Liver (tissue), 9 donors: ENCODE measurements around the gene PRR16. TPM values are rescaled to one million over a fixed set of nuclear protein-coding genes. Genes with fewer than 3 reads are reported as not detected.

Source experiments
- DNase-seq: peaks from one replicate; pipeline ENCODE4 v3.0.0-alpha.2; 2017; ENCODE audit warnings: low spot score
- H3K27ac ChIP-seq, 2 donors: one replicate each; pipeline ENCODE4 v1.7.0; 2013; ENCODE audit warnings: inconsistent platforms in 2 of 2, low read length in 2 of 2, control low read depth in 1 of 2, low read depth in 1 of 2, mild to moderate bottlenecking in 1 of 2
- H3K27me3 ChIP-seq, 4 donors: one replicate each; pipeline versions ENCODE4 v1.6.1 to v1.7.0; 2013; ENCODE audit warnings: low read length in 3 of 4, inconsistent platforms in 1 of 4, mild to moderate bottlenecking in 1 of 4, moderate library complexity in 1 of 4; ENCODE audit not compliant: control insufficient read depth in 4 of 4, insufficient read depth in 4 of 4
- H3K36me3 ChIP-seq, 4 donors: one replicate each; pipeline versions ENCODE4 v1.6.1 to v1.7.0; 2013; ENCODE audit warnings: low read length in 3 of 4, mild to moderate bottlenecking in 3 of 4, low read depth in 1 of 4, moderate library complexity in 1 of 4; ENCODE audit not compliant: control insufficient read depth in 4 of 4, insufficient read depth in 3 of 4
- H3K4me1 ChIP-seq, 4 donors: one replicate each; pipeline versions ENCODE4 v1.6.1 to v1.7.0; 2013; ENCODE audit warnings: low read length in 3 of 4, mild to moderate bottlenecking in 3 of 4, moderate library complexity in 1 of 4; ENCODE audit not compliant: control insufficient read depth in 4 of 4, insufficient read depth in 4 of 4
- H3K4me3 ChIP-seq, 3 donors: one replicate each; pipeline versions ENCODE4 v1.6.1 to v1.7.0; 2013; ENCODE audit warnings: low read length in 3 of 3, control low read depth in 1 of 3, low read depth in 1 of 3, mild to moderate bottlenecking in 1 of 3
- H3K9ac ChIP-seq, 2 donors: one replicate each; pipeline ENCODE4 v1.7.0; 2013; ENCODE audit warnings: low read length in 2 of 2, mild to moderate bottlenecking in 2 of 2, moderate library complexity in 2 of 2, control low read depth in 1 of 2, low read depth in 1 of 2
- H3K9me3 ChIP-seq, 4 donors: one replicate each; pipeline versions ENCODE4 v1.6.1 to v1.7.0; 2013; ENCODE audit warnings: low read length in 3 of 4; ENCODE audit not compliant: control insufficient read depth in 4 of 4
- ATF3 ChIP-seq: IDR thresholded peaks from 2 replicates; pipeline ENCODE4 v1.6.1; 2016; ENCODE audit warnings: antibody characterized with exemption
- CTCF ChIP-seq: fragments of 150-350 bp; IDR thresholded peaks from 2 replicates; pipeline ENCODE4 v1.5.1; 2017; ENCODE audit warnings: improper control_type of control experiment, low read depth, low read length; ENCODE audit not compliant: missing input control
- FOXA1 ChIP-seq: IDR thresholded peaks from 2 replicates; pipeline ENCODE4 v1.6.1; 2016; ENCODE audit warnings: antibody characterized with exemption
- FOXA2 ChIP-seq: IDR thresholded peaks from 2 replicates; pipeline ENCODE4 v1.6.1; 2016; ENCODE audit warnings: antibody characterized with exemption
- HNF4A ChIP-seq, 2 donors: conservative IDR thresholded peaks; 2 replicates each; pipeline ENCODE4 v1.6.1; 2016; ENCODE audit warnings: antibody characterized with exemption in 2 of 2, mild to moderate bottlenecking in 2 of 2
- HNF4G ChIP-seq: IDR thresholded peaks from 2 replicates; pipeline ENCODE4 v1.6.1; 2016; ENCODE audit warnings: antibody characterized with exemption
- MAX ChIP-seq: IDR thresholded peaks from 2 replicates; pipeline ENCODE4 v1.6.1; 2016; ENCODE audit warnings: antibody characterized with exemption
- RAD21 ChIP-seq, 2 donors: IDR thresholded peaks; 2 replicates each; pipeline ENCODE4 v1.6.1; 2016; ENCODE audit warnings: antibody characterized with exemption in 2 of 2, mild to moderate bottlenecking in 2 of 2
- RXRA ChIP-seq, 2 donors: IDR thresholded peaks; 2 replicates each; pipeline ENCODE4 v1.6.1; 2017 to 2018; ENCODE audit warnings: antibody characterized with exemption in 2 of 2, mild to moderate bottlenecking in 1 of 2
- SP1 ChIP-seq: IDR thresholded peaks from 2 replicates; pipeline ENCODE4 v1.6.1; 2018; ENCODE audit warnings: antibody characterized with exemption, mild to moderate bottlenecking
- TAF1 ChIP-seq: conservative IDR thresholded peaks from 2 replicates; pipeline ENCODE4 v1.6.1; 2016; ENCODE audit warnings: antibody characterized with exemption, mild to moderate bottlenecking
- YY1 ChIP-seq: IDR thresholded peaks from 2 replicates; pipeline ENCODE4 v1.6.1; 2016; ENCODE audit warnings: antibody characterized with exemption, mild to moderate bottlenecking
- ZBTB33 ChIP-seq: IDR thresholded peaks from 2 replicates; pipeline ENCODE4 v1.6.1; 2016; ENCODE audit warnings: antibody characterized with exemption
- WGBS: extraction: QIAGEN DNeasy Blood & Tissue Kit; methylation state at CpG from one replicate; pipeline ENCODE4 v1.1.7; 2013; 5-methylcytosine and 5-hydroxymethylcytosine counted together
- polyA plus RNA-seq, 2 donors: library from polyadenylated mRNA; stranded (reverse) in 1 of 2; unstranded in 1 of 2; fragments of 200-250 nt in 1 of 2; fragments of >200 nt in 1 of 2; fragmentation: Nextera tagmentation in 1 of 2; extraction: Ambion mirVana in 1 of 2; gene quantifications; one replicate each; pipeline versions ENCODE4 v1.2.1 to v1.2.3, GENCODE V29; 2013 to 2015
- total RNA-seq, 2 donors: library from RNA; depleted of rRNA; stranded (reverse); fragments of >200 nt; gene quantifications; one replicate each; pipeline ENCODE4 v1.2.3, GENCODE V29; 2014
- donor health status: healthy.
- donor health status: healthy.
- donor health status: healthy.
- donor health status: healthy.
- donor health status: healthy.

The PRR16 gene
- total and polyA plus RNA-seq, 4 donors, result 0.14 to 0.42 (median 0.21) TPM

GRCh38 chr5:120442694-120443093, 21.4 kb upstream of the PRR16 start (continued):
- no peak for TF ChIP-seq ATF3

GRCh38 chr5:120443607-120444006, 20.5 kb upstream of the PRR16 start:
- Histone ChIP-seq H3K4me1 (no peaks in the 10 kb centered on the region), H3K9me3 (no peaks in the 10 kb centered on the region), H3K27ac (no peak overlapping the region), H3K36me3 (no peaks in the 10 kb centered on the region), H3K4me3 (no peak overlapping the region), H3K27me3 (no peaks in the 10 kb centered on the region), H3K9ac (no peak overlapping the region)
- DNase-seq, result no peak
- 77% methylated on average over 2 of the region's 2 CpGs for WGBS
- no peak for TF ChIP-seq FOXA1
- TF ChIP-seq SP1, result no peak
- no peak for TF ChIP-seq HNF4G
- TF ChIP-seq YY1, result no peak
- no peak for TF ChIP-seq RXRA (IDR thresholded peaks at IDR 0.05)
- TF ChIP-seq ATF3, result no peak

- H3K9ac ChIP-seq, result no peak overlapping the region
- H3K9me3 ChIP-seq, result no peaks in the 10 kb centered on the region
- no peak for DNase-seq
- no peak overlapping the region for H3K27ac ChIP-seq
- 39% methylated on average over 2 of the region's 2 CpGs for WGBS
- H3K36me3 ChIP-seq, result no peaks in the 10 kb centered on the region
- peaks cover 0 to 2% (median 0%) of the 10 kb centered on the region in 4 donors for H3K27me3 ChIP-seq
- TF ChIP-seq HNF4G (no peak), SP1 (no peak), ATF3 (no peak), ZBTB33 (no peak), CTCF (no peak), RXRA (IDR thresholded peaks at IDR 0.05) (no peak), RAD21 (IDR thresholded peaks at IDR 0.05) (no peak), TAF1 (no peak), HNF4A (conservative IDR thresholded peaks at IDR 0.05) (no peak), FOXA1 (no peak), FOXA2 (no peak), MAX (no peak)
- H3K4me1 ChIP-seq, result no peaks in the 10 kb centered on the region
- no peak overlapping the region for H3K4me3 ChIP-seq
These were observed 18.0 kb upstream of the PRR16 start for GRCh38 chr5:120446068-120446492.
